Activated CD4-positive, alpha-beta T cell treated with anti-CD3 and anti-CD28 coated beads for 48 hours (primary cell): ENCODE results near the gene FXYD7.
"Not testable (repeated sequence)": the region's sequence is repeated elsewhere in the genome, so short reads cannot be mapped to it uniquely, and the experiment has no call there.

Experiments used
- DNase-seq: peaks from one replicate; pipeline ENCODE4 v3.0.0-alpha.2; 2020

FXYD7 gene

GRCh38 chr19:35128398-35129057 is 14.5 kb upstream of the FXYD7 start:
- no peak for DNase-seq

DNA sequence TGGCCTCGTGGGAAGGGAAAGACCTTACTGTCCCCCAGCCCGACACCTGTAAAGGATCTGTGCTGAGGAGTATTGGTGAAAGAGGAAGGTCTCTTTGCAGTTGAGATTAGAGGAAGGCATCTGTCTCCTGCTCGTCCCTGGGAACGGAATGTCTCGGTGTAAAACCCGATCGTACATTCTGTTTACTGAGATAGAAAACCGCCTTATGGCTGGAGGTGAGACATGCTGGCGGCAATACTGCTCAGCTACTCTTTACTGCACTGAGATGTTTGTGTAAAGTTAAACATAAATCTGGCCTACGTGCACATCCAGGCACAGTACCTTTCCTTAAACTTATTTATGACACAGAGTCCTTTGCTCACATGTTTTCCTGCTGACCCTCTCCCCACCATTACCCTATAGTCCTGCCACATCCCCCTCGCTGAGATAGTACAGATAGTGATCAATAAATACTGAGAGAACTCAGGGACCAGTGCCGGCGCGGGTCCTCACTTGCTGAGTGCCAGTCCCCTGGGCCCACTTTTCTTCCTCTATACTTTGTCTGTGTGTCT is 13.3 kb upstream of the FXYD7 start:
- DNase-seq, result not testable (repeated sequence)

DNA sequence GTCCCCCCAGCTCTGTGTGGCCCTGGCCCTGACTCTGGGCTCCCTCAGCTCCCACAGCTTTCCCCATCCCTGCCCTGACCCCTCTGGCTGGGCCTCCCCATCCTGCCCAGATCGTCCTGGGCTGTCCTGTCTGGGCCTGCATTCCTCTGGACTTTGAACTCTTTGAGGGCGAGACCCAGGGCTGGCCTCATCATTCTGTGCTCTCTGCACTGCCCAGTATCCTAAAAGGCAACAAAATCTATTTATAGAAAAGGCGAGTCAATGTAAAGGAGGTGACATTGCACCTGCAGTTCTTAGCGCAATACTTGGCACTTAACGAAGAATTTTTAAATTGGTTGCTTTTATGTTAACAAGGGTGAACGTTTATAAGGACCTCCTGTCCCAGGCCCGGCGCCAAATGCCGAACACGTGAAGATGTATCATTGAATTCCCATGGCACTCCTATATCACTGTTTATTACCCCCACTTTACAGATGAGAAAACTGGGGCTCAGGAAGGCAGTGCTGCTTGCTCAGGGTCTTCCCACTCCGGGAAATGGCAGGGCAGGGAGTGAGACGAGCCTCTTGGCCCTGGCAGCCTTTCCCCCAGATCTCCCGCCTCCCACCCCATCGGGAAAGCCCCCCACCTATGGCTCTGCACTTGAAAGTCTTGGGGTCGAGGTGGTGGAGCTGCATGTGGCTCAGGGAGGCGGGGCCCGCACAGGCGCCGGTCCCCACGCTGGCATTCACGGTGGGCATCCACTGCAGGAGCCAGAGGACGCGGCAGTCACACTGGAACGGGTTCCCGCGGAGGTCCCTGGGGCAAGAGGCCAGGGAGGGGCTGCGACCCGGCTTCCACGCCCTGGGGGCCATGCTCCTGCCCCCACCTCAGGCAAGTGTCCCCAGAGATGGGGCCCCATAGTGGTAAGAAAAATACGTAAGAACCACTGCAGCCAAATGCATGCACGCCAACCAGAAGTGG is 12.0 kb upstream of the FXYD7 start:
- DNase-seq, result no peak

DNA sequence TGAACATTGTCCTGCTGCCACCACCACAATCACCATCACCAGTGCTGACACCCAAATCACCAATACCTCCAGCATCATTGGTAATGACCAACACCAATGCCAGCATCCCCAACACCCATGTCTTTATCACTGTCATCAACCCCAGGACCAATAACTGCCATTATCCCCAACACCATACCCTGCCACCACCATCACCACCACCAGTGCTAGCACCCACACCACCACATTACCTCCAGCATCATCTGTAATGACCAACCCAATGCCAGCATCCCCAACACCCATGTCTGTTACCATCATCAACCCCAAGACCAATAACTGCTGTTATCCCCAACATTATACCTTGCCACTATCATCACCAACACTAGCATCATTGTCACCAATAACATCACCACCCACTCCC is 10.8 kb upstream of the FXYD7 start:
- DNase-seq, result no peak

DNA sequence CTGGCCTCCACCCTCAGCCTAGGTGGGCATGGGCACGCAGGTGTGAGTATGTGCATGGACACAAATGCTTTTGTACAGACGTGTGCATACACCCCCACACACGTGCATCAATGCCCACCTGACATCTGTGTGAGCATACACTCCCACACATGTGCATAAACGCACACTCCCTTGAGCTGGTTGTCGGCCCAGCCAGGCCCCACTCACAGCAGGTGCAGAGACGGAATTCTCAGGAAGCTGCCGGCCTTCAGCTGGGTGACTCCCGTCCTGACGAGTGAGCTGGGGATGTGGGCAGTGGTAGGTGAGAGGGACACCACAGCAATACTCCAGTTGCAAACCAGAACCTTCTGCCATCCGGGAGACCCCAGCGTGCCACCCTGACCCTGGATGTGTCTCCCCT is 9.2 kb upstream of the FXYD7 start:
- DNase-seq, result no peak

- no peak for DNase-seq
These were observed 8.3 kb upstream of the FXYD7 start, which contains the start of gene LGI4 for GRCh38 chr19:35134601-35135242. Gene LGI4, minus strand, starts transcription at chr19:35135059. Its CDS starts 379 bp downstream, at chr19:35134680.

DNA sequence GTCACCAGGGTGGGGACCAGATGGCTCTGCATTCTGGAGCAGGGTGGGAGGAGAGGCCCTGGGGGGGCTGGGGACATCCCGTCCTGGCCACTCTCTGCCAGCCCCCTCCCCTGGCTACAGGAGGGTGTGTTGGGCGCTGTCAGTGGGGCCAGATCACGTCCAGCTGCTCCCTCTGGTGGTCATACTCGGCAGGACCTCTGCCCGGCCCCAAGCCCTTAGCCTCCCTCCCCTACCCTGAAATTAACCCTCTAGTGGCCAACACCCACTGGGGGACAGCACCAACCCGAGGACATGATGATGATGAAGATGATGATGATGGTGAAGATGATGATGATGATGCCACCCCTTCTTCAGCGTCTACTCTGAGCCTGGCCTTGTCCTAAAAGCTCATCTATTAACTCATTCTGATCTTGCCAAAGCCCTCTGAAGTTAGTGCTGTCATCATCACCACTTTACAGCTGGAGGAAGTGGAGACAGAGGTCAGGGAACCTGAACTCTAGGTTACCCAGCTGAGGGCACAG is 7.6 kb upstream of the FXYD7 start:
- peak; percentile 83 for DNase-seq

DNA sequence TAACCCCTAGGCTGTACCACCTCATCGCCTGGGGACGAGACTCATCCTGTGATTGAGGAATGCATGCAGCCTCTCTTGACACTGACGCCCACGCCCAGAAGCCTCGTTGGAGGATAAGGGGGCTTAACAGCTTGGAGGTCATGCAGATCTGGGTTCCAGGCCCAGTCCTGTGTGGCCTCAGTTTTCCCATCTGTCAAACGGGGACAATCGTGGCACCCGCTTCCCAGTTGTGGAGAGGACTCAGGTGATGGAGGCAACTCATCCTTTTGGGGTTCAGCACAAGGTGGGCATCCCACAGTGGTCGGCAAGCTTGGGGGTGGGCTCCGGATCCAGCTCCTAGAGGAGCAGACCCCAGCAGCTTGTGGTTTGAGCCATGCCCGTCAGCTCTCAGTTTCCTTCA is 6.8 kb upstream of the FXYD7 start:
- DNase-seq, result no peak

GRCh38 chr19:35136977-35137702 is 5.9 kb upstream of the FXYD7 start:
- DNase-seq, result no peak

DNA sequence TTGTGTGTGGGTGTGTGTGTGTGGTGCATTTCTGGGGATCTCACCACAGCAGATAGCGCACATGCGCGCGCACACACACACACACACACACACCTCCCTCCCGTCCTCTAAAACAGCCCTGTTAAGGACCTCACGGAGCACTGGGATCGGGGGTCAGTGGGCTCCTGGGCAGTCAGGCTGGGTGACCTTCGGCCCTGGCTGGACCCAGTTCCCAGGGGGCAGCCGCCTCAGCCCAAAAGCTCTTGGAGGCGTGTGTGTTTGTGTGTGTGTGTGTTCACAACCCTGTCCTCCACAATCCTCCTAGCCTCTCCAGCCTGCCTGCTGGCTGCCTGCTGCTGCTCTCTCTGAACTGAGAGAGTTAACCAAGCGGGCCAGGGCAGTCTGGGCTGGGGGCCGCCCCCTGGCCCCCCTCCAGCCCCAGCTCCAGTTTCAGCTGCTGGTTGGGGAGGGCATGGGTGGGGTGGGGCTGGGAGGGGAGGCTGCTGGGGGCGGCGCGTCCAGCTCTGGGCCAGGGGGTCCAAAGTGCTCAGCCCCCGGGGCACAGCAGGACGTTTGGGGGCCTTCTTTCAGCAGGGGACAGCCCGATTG is 4.7 kb upstream of the FXYD7 start, which contains the start of gene FXYD1:
FXYD1 (plus strand) TSS at position 520 of the 588 bp plus-strand sequence. CDS start 1,256 bp downstream, outside the sequence.
- no peak for DNase-seq

- DNase-seq, result no peak
These were observed 2.7 kb upstream of the FXYD7 start for GRCh38 chr19:35140207-35140961.

GRCh38 chr19:35140962-35141836 is 1.9 kb upstream of the FXYD7 start:
- DNase-seq, result peak; percentile 98

- DNase-seq, result no peak
These were observed 1.0 kb upstream of the FXYD7 start for GRCh38 chr19:35141837-35142605.

DNA sequence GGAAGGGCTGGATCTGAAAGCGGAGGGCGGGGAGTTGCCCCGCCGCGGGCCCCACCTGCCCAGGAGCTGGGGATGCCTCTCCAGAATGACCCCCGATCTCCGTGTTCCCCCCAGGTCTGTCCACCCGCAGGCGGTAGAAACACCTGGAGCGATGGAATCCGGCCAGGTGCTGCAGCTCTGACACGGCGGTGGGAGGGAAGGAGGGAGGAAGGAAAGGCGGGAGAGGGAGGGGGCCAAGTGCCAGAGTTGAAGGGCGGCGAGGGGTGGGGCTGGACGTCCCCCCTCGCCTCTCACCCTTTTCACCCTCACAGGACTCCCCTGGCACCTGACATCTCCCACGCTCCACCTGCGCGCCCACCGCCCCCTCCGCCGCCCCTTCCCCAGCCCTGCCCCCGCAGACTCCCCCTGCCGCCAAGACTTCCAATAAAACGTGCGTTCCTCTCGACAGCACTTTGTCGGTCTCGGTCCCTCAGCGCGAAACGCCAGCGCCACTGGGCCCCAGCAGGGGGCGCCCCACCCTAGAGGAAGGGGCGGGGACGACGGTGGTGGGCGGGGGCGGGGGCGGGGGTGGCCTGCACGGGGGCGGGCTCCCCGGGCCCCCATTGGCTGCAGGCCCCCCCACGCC is 337 bp upstream of the FXYD7 start:
- DNase-seq, result peak; percentile 75

DNA sequence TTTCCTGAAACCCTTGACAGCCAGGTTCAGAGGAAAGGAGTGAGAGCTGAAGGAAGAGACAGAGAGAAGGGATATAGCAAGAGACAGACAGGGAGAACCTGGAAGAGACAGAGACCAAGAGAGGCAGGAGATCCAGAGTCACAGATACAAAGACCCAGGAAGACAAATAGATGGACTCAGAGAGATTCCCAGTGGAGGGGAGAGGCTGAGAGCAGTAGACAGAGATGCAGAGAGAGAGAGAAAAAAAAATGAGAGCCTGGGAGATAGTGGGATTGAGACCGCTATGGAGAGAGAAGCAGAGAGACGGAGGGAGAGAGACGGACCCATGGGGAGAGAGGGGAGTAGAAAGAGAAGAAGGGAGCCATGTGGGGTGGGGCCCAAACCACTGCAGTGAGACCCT is 763 bp downstream of the FXYD7 start:
- DNase-seq, result no peak

- DNase-seq, result no peak
These were observed 1.2 kb downstream of the FXYD7 start for GRCh38 chr19:35144259-35144599.

GRCh38 chr19:35144600-35145436 is 1.8 kb downstream of the FXYD7 start:
- DNase-seq, result no peak
